GM18867 (cell line): ENCODE measurements around the gene PCIF1.
"Not testable (repeated sequence)": the region's sequence is repeated elsewhere in the genome, so short reads cannot be mapped to it uniquely, and the experiment has no call there.

Experiments used
- ATAC-seq: cut with Tn5 transposase; IDR thresholded peaks from one replicate; pipeline ENCODE4 v1.9.1; 2021; ENCODE audit warnings: mild to moderate bottlenecking, moderate library complexity; ENCODE audit not compliant: unreplicated experiment

The PCIF1 gene

DNA sequence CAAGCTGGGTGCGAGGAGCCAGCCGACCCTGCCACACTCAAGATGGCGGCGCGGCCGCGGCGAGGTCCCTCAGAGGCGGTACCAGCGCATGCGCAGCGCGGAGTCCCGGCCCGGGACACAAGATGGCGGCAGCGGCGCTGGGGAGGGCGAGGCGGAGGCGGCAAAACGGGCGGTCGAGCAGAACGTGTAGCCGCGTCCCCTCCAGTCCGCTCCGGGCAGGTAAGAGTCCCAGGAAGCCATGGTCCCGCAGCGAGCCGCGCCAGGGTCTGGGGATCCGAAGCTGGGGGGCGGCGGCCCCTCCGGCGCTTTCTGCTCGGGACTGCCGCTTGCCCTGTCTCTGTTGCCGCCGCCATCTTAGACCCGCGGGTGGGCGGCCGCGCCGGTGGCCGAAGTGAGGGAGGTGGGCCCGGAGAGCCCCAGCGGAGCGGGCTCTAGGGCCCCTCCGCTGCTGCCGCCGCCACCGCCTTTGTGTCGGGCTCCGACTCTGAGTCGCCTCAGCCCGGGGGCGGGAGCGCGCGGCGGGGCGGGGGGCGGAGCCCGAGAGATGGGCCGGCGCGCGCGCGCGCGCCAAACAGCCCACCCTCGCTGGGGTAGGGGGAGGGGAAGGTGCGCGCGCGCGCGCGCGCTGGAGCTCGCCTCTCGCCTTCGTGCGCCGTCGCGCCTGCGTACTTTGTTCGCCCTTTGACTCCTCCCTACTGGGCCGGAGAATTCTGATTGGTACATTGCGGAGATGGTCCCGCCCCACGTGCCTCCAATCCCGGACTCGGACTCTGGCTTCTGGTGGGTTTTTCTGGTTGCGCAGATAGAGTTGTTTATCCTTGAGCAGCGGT, at the start of gene PCIF1:
TSS of gene PCIF1 (plus strand) at position 98 of the 830 bp plus-strand sequence. CDS start 4,317 bp downstream, outside the sequence.
- peak; percentile 84 for ATAC-seq

DNA sequence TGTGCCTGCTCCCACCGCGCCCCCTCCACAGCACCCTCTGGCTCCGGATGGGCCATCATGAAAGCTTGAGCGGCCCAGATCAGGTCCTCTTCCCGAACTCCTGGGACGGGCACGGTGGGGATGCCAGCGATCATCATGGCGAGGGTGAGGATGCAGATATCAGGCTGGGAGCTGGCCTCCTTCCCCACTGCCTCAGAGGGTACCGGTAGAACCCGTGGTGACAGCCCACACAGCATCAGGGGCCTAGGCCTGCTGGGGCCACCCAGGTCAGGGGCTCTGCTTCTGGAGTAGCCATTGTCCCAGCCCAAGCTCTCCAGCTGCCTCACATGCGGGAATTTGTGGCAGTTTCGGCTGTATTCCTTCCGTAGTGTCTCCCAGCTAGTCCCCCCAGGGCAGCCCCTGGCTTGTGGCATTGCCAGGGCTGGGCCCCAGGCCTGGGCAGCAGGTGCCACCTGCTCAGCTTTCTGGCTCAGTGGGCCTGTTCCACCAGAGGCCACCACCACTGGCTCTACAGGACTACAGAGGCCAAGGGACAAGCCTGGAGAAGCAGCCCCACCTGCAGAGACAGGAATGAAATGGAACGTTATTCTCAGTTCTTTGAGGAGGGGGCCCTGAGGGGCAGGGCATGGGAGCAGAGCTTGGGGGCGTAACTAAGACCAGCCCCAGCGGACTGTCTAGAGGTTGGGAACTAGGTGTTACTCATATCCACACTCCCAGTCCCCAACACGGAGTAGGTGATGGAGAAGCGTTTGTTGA, 47.7 kb upstream of the PCIF1 start:
- no peak for ATAC-seq

DNA sequence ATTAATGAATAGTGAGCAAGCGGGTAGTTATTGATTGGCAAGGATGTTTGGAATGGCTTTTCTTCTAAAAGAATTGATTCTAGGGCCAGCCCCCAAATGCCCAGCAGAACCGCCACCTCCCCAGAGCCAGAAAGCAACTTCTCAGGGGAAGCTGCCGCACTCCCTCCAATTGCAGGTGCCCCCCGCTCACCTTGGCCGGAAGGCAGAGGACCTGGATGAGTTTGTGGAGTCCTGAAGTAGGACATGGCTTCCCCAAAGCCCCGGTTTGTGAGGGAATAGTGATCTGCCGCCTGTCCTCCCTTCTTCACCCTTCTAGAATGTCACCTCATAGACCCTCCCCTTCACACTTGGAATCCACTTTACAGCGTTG, 47.2 kb upstream of the PCIF1 start, which contains the start of gene SPATA25:
TSS of gene SPATA25 (minus strand) at position 277 of the 370 bp plus-strand sequence. CDS start at position 245, 32 bp downstream.
- ATAC-seq = no peak

DNA sequence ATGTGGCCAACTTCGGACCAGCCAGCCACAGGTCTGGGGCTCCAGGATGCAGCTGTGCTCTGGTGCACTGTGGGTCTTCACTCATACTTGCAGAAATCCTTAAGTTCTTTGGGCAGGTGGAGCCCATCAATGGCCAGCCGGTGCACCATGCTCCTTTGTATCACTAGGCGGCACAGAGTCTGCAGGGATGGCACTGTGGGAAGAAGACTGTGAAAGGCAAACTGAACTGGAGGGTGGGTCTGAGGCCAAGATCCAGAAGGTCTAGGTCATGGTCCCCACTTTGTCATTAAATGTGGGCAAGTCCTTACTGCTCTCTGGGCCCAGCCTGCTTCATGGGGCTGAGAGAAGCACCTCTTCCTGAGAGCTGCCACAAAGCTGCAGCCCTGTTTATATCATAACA, 45.8 kb upstream of the PCIF1 start:
- ATAC-seq = no peak

DNA sequence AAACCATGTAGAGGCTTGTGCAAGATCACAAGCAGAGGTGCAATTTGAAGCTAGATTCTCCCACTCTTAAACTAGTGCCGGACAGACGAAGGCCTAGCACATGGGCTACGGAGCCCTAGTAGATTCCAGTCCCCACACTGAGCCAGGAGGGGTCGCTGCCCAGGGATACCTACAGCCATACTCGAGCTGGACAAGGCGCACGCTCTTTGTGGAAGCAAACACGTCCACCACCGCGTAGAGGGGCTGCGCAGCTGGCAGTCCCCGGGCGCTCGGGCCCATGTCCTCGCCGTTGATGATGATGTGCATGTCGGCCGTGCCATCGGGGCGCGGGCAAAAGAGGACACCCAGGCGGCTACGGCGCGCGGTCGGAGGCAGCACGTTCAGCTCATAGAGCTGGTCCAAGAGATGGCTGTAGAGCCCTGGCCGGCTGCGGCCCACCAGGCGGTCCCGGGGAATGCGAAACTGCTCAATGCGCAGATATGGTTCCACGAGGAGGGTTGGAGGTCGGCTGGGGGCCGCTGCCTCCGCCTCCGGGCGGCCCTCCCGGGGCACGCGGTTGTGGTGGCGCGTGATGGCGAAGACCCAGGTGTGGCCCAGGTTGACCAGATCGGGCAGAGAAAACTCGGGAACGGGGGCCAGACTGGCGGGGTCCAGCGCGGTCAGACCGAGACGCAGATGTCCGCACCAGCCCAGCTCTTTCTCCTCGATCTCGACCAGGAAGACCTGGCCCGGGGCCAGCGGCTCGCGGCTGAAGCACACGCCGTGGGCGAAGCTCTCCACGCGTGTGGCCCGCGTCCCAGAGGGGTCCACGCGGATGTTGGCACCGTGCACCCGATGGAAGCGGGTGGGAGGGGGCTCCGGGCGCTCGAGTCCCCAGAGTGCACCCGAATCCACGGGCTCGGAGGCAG, 44.2 kb upstream of the PCIF1 start:
- ATAC-seq = no peak

DNA sequence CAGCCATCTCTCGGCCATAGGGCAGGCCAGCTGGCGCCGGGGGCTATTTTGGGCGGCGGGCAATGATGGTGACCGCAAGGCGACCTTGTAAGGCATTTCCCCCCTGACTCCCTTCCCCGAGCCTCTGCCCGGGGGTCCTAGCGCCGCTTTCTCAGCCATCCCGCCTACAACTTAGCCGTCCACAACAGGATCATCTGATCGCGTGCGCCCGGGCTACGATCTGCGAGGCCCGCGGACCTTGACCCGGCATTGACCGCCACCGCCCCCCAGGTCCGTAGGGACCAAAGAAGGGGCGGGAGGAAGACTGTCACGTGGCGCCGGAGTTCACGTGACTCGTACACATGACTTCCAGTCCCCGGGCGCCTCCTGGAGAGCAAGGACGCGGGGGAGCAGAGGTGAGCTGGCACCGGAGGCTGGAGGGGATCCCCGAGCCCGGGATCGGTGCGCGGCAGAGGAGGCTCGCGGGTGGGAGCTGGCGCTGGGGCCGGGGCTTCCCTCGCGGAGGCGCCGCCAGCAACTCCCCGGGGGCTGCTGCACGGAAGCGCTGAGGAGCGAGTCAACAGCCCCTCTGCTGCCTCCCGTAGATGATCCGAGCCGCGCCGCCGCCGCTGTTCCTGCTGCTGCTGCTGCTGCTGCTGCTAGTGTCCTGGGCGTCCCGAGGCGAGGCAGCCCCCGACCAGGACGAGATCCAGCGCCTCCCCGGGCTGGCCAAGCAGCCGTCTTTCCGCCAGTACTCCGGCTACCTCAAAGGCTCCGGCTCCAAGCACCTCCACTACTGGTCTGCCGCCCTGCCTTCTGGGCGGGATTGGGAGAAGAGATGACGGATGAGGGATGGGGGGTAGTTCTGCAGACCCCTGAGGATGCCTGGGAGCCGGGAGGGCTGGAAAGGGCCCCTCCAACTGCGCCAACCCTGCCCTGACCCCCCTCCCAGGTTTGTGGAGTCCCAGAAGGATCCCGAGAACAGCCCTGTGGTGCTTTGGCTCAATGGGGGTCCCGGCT, 43.2 kb upstream of the PCIF1 start, which contains the start of the genes CTSA and NEURL2:
TSS of gene CTSA (plus strand) at position 351 of the 999 bp plus-strand sequence. CDS start at position 585, 234 bp downstream.
TSS of gene NEURL2 (minus strand) at position 224 of the 999 bp plus-strand sequence. CDS start at position 7, 217 bp downstream.
- ATAC-seq = peak; percentile 78

DNA sequence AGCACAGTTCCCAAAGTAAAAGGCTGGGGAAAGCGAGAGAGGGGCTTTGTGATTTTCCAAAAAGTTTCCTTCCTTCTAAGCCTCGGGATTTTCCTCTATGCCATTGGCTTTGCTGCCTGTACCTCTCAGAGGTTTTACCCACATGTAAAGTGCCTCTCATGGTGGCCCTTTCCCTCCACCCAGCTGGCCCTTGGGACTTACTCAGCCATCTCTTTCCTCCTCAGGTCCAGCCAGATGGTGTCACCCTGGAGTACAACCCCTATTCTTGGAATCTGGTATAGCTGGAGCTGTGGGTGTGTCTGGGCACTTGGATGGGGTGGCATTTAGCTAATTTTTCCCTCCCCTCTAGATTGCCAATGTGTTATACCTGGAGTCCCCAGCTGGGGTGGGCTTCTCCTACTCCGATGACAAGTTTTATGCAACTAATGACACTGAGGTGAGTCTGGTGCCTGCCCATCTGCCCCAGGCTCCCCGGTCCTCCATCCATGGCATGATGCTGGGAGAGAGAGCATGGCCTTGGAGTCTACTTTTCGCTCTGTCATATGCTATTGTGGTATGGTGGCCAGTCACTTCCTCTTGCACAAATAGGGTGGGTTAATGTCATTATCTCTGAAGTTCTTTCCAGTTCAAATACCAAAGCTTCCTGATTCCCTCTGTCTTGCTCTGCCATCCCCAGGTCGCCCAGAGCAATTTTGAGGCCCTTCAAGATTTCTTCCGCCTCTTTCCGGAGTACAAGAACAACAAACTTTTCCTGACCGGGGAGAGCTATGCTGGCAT, 42.2 kb upstream of the PCIF1 start:
- ATAC-seq = no peak

DNA sequence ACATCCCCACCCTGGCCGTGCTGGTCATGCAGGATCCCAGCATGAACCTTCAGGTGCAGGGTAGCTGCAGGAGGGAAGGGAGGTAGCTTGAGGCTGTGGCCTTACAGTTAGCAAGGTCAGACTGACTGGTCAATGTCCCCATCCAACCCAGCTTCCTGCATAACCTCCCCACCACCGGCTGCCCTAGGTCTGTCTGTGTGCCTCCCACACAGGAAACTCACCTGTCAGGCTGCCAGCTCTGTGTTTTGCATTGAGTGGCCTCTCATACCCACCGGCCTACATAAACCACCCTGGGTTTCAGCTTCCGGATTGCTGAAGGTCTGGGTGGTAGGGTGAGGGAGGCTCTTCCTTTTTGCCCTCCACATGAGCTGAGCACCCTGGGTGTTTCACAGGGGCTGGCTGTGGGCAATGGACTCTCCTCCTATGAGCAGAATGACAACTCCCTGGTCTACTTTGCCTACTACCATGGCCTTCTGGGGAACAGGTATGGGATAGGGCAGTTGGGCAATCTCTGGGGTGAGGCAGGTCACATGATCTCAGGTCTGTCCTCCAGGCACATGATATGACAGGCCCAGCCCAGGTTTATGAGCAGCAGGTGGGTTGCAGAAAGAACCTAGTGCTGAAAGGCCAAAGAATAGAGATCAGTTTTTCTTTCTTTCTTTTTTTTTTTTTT, 41.5 kb upstream of the PCIF1 start:
- ATAC-seq = no peak

DNA sequence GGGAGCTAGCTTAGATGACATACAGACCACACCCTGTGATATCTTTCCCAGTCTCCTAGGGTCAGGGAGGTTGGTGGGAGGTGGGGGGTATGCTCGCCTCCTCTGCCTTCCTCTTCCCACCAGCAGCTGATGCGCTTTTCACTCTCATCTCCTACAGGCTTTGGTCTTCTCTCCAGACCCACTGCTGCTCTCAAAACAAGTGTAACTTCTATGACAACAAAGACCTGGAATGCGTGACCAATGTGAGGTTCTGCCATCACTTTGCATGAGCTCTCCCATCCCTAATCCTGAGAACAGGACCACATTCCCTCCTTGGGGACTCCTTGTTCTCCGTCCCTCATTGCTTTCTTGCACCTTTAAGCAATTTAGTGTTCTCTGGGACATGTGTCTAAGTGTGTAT, 40.7 kb upstream of the PCIF1 start:
- ATAC-seq = no peak

DNA sequence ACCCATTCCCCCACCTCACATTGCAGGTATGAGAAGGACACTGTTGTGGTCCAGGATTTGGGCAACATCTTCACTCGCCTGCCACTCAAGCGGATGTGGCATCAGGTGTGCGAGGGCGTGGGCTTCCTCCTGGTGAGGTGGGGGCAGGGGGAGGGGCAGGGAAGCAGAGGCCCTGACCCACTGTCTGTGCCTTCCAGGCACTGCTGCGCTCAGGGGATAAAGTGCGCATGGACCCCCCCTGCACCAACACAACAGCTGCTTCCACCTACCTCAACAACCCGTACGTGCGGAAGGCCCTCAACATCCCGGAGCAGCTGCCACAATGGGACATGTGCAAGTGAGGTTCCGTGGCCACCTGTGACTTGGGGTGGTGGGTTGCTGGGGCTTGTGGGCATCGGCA, 39.7 kb upstream of the PCIF1 start:
- no peak for ATAC-seq

DNA sequence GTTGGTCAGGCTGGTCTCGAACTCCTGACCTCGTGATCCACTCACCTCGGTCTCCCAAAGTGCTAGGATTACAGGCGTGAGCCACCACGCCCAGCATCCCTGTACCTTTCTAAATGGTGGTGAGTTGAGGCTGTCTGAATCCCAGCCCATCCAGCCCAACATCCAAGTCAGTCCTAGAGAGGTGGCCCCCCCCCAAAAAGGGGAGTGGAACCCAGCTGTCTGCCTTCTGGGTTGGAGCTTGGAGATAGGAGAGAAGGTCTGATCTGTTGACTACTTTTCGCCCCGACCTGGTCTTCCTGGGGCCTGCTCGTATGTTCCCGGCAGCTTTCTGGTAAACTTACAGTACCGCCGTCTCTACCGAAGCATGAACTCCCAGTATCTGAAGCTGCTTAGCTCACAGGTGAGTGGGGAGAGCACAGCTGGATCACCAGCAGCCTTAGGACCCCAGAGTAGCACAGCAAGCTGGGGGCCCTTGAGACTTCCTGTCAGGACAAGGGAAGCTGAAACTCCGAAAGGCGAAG, 37.8 kb upstream of the PCIF1 start:
- no peak for ATAC-seq

DNA sequence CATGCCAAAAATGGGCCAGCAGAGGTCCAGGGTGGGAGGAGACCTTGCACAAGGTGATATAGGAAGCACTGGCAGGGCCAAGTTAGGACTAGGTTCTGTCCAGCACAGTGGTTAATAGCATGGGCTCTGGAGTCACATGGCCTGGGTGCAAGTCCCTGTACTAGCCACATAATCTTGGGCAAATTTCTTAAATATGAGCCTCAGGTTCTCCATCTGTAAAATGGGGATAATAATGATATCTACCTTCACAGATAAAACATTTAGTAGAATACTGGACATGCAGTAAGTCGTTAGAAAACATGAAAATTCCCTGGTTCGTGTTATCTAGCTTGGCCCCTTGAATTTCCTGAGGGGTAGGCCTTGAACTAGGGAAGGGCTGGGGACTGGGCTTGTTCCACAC, 37.2 kb upstream of the PCIF1 start:
- ATAC-seq = no peak

DNA sequence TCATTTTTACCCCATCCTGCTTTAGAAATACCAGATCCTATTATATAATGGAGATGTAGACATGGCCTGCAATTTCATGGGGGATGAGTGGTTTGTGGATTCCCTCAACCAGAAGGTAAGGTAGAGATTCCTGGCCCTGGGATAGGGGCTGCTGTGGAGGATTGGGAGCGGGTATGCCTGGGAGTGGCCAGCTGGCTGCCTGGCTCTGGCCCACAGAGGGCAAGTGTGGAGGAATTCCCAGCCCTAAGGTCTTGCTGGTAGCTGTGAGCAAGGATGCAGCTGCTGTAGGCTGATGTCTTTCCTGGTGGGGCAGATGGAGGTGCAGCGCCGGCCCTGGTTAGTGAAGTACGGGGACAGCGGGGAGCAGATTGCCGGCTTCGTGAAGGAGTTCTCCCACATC, 36.8 kb upstream of the PCIF1 start:
- ATAC-seq = no peak

DNA sequence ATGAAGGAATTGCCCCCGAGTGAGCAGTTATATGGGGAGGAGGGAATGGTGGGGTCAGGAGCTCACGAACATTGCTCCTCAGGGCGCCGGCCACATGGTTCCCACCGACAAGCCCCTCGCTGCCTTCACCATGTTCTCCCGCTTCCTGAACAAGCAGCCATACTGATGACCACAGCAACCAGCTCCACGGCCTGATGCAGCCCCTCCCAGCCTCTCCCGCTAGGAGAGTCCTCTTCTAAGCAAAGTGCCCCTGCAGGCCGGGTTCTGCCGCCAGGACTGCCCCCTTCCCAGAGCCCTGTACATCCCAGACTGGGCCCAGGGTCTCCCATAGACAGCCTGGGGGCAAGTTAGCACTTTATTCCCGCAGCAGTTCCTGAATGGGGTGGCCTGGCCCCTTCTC, 36.2 kb upstream of the PCIF1 start:
- no peak for ATAC-seq

DNA sequence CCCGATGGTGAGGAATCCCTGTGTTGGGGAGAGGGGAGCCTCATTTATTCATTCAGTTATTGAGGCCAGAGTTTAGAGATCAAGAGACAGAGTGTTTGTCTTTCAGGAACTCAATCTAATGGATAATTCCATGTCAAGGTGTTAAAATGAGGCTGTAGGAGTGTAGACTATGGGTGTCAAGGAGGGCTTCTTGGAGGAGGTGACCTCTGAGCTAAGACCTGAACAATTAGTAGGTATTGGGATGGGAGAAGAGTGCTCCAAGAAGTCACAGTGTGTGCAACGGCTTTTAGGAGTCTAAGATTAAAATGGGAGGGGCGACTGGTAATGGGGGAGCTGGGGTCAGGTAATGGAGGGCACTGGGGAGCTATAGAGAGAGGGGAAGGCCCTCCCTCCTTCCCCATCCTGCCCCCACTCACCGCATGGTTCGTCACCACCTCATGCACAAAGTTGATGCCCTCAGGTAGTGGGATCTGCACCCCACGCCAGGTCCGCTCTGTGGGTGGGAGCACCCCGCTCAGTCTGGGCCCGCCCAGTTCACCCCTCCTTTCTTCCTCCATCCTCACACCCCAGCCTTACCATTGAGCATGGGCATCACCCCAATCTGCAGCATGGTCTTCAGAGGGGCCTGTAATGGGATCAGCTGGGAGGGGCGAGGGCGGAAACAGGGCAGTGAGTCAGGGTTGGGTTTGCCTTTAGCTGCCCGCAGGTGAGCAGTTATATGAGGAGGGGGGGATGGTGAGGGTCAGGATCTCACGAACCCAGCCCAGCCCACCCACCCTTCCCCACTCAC, 35.2 kb upstream of the PCIF1 start:
- ATAC-seq = no peak

DNA sequence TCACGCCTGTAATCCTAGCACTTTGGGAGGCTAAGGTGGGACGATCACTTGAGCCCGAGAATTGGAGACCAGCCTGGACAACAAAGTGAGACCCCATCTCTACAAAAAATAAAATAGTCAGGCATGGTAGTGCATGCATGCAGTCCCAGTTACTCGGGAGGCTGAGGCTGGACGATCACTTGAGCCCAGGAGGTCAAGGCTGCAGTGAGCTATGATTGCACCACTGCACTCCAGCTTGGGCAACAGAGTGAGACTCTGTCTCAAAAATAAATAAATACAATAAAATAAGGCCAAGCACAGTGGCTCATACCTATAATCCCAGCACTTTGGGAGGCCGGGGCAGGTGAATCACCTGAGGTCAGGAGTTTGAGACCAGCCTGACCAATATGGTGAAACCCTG, 33.2 kb upstream of the PCIF1 start:
- not testable (repeated sequence) for ATAC-seq

DNA sequence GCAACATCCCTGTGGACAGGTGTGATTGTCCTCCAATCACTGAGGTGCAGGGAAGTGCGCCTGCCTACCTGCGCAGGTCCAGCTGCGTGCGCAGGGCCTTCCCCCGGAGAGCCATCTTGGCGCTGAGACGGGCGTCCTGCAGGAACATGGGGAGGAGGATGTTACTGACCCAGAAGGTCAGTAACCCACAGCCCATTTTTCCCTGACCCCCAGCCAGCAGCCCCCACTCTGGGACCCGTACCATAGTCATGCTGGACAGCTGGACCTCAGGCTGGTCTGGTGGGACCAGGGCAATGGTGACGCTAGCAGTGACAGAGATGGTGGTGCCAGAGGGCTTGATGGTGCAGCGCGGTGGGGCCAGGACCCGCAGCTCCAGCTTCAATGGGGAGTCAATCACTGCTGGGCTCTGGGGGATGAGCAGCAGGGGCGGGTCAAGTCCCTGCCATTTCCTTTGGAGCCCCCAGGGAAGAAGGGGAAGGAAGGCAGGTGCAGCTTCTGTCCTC, 32.2 kb upstream of the PCIF1 start:
- no peak for ATAC-seq
